HG03196 (cell line): ENCODE measurements around the gene ADAMTSL5.
"Not testable (repeated sequence)": the region's sequence is repeated elsewhere in the genome, so short reads cannot be mapped to it uniquely, and the experiment has no call there.

ENCODE experiments used
- ATAC-seq: cut with Tn5 transposase; IDR thresholded peaks from one replicate; pipeline ENCODE4 v1.9.1; 2021; ENCODE audit not compliant: unreplicated experiment

The ADAMTSL5 gene

DNA sequence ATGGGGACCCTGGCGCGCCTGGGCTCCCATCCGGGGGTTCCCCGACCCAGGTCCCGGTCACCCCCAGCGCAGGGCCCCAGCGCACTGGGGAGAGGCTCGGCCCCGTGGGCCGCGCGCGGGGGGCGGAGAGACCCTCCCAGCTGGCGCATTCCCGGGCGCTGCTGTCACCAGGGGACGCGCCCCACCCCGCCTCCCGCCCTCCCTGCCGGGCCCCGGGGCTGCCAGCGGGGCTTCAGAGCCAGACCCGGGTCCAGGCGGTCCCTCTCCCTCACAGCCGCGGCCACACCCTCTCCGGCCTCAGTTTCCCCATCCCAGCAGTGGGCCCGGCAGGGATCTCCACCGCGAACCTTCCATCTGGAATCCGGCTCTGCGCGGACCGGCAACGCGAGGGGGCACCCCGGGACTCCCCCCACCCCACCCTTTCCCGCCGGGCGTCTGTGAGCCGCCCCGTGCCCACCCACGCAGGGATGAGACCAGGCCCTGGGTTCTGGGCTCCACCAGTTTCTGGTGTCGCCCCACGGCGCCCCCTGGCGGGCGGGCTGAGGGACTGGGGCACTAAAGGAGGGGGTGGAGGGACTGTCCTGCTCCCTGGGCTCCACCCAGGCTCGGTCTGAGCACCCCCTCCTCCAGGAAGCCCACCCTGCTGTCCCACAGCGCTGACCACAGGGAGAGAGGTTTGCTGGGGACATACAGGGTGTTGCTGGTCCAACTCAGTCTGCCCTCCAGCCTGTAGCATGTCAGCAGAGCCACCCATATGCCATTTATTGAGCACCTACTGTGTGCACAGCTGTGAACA is 878 bp upstream of the ADAMTSL5 start:
- ATAC-seq = no peak

DNA sequence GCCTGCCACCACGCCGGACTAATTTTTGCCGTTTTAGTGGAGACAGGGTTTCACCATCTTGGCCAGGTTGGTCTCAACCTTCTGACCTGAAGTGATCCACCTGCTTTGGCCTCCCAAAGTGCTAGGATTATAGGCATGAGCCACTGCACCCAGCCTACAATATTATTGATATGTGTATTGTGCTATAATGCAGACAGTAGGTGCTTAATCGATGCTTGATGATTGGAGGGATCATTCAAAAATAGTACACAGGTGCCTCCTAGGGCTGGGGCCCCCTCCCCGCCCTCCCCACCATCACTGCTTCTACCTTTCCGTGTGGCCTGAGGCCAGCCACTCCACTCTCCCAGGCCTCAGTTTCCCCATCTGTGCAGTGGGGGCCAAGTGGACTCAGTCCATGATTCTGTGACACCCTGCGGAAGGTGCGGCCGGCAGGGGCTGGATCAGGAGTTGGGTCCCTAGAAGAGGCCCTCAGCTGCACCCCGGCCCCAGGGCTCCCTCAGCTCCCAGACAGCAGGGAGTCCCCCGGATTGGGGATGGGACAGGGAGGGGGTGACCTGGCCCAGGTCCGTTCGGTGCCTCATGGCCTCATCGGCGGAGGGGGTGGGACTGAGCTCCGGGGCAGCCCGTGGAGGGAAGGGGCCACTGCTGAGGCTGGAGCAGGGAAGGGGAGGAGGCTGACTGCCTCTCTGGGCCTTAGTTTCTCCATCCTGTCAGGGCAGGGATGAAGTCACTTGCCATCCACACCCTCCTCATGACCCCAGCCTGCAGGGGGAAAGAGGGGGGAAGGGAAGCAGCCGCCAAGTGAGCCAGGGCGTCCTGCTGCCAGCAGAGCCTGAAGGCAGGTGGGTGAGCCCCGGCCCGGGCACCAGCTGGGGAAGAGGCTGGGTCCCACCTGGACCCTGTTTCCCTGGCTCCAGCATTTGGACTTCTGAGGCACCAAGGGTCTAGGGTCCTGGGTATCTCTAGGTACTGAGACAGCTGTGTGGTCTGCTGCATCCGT is 1.2 kb downstream of the ADAMTSL5 start:
- no peak for ATAC-seq

DNA sequence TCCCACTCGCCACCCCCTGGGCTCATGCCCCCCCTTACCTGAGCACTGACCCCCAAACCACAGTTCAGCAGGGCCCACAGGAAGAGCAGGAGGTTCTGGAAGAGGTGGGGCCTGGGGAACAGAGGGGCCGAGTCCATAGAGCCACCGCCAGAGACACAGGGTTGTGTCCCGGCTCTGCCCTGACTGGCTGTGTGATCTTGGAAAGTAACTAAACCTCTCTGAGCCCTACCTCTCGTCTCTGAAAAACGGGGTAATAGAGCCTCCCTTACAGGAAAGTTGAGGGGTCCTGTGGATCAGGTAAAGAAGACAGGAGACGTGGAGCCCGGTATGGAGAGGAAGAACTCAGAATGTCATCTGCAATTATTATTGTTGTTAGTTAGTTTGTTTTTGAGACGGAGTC is 2.0 kb downstream of the ADAMTSL5 start:
- ATAC-seq = no peak

DNA sequence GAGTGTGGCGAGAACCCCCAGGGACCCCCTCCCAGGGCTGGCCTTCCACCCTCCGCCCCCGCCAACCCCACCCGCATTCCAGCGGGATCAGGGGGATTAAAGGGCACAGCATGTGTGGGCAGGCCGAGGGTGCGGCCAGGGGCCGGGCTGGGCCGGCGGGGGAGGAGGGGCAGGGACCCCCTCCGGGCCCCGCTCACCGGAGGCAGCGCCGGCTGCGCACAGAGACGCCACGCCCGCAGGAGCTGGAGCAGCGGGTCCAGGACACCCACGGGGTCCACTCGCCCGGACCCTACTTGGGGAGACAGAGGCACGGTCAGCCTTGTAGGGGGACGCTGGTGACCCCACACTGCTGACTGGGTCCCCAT is 2.4 kb downstream of the ADAMTSL5 start:
- no peak for ATAC-seq

DNA sequence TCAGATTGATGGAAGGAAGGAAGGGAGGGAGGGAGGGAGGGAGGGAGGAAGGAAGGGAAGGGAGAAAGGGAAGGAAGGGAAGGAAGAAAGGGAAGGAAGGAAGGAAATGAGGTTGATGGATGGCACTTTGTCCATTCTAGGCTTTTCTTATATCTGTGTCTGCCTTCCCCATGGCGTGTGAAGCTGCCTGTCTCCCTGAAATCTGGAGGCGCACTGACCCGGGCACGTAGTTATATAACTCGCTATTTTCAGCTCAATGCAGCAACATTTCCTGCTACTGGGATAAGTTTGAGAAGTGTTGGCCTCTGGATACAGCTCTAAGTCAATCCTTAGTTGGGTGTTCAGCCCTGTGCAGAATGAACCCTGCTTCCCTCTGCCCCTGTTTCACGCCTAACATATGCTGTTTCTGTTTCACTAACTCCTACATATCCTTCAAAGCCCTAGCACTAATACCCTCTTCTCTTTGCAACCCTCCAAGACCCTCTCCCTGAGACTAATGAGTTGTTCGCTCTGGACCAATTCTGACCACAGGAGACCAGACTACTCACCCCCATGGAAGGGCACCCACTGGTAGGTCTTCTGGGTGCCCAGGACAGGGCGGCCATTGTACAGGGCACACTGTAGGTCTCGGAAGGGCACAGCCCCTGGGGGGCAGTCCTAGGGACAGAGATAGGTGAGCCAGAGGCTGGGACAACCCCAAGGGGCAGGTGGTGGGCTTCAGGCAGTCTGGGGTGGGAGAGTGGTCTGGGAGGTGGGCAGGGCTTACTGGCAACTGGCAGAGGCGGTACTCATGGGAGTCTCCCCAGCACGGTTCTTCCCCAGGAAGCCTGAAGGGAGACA is 3.0 kb downstream of the ADAMTSL5 start:
- ATAC-seq = no peak

DNA sequence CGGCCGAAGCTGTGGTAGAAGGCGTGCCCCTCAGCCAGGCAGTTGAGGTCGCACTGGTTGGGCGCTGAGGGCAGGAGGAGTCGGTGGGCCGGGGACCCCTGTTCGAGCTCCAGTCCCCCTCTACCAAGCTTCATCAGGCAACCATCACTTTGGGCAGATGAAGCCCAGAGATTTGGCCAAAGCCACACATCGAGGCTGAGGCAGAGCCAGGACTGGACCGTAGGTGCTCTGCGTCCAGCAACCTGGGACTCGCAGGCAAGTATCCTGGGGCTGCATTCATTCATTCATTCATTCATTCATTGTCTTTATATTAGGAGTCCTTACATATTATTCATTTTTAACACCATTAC is 4.3 kb downstream of the ADAMTSL5 start:
- ATAC-seq = no peak

DNA sequence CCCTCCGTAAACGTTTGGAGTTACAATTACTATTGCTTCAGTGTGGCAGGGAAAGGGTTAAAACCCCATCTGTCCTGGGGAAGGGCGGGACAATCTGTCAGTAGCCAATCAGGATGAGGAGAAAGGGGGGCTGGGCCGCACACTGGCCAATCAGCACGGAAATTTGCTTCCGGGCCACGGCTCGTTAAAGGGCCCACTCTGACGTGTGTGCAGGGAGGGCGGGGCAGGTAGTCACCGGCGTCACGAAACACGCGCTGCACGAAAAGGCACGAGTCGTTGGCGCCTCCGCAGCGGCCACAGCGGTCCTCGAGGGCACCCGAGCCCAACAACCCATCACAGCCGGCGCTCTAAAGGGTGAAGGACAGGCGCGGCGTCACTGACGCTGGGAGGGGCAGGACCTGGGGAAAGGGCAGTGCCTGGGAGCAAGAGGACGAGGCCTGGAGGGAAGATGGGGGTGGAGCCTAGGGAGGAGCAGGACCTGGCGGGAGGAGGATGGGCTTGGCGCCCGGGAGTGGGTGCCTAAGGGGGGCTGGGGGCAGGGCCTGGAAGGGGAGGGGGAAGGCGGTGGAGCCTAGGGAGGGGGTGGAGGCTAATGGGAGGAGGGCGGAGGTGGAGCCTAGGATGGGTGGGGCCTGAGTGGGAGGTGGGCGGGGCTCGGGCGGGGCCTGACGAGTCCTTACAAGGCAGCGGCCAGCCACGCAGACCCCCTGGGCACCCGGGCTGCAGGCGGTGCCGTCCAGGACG is 4.9 kb downstream of the ADAMTSL5 start:
- ATAC-seq = no peak

DNA sequence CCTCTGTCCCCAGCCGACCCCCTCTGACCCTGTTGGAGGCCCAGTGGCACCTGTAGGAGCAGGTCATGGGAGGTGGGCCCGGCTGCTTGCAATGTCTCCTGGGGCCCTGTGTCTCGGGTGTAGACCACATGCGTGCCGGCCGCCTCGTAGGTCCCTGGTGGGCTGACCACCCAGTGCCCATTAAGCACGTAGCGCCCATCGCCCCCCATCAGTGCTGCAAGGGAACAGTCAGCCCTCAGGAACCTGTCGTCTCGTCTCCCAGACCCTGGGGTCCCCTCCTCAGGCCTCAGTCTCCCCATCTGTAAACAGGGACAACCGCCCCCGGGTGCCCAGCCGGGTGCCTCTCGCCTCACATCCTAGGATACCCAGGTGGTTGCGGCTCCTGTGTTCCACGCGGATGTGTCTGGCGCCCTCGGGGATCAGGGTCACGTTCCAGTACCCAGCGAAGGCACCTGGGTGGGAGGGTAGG is 5.6 kb downstream of the ADAMTSL5 start:
- ATAC-seq = no peak

DNA sequence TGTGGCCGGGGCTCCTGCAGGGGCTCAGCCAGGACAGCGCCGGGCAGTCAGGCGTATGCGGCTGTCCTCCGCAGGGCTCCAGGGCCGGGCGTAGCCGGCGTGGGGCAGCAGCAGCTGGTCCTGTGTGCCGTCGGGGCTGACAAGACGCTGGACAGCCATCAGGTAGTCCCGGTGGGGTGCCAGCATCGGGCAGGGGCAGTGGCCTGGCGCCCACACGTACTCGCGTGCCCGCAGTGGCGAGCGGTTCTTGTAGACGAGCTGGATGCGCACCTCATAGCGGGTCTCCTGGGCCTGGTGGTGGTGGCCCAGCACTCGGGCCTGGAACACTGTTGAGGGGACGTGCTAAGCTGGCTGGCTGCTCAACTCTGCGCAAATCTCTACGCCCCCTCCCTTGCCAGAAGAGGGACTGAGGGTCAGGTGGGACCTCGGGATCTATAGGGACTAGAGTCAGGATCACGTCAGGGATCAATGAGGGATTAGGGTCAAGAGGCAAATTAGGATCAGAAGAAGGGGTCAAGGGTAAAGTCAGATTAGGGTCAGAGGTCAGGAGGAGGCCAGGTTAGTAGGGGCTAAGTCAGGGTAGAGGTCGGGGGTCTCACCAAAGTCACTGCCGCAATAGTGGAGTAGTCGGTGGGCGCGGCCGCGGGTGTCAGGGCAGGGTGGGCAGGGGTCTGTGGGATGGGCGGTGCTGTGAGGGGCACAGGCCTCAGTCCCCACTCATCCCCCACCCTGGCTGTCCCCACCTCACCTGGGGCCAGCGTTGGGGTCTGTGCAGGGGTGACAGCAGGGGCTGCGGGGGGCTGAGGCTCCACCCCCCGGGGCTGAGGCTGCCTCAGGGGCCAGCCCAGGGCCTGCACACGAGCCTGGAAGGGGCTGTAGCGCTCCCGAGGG is 6.6 kb downstream of the ADAMTSL5 start:
- no peak for ATAC-seq

DNA sequence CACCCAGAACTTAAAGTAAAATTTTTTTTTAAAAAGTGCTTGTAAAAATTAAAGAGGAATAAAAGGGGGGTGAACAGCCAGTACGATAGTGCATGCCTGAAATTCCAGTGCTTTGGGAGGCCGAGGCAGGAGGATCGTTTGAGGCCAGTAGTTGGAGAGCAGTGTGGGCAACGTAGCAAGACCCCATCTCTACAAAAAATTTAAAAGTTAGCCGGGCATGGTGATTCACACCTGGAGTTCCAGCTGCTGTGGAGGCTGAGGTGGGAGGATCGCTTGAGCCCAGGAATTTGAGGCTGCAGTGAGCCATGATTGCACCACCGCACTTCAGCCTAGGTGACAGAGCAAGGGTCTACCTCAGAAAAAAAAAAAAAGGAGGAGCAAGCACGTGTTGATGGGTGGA is 7.8 kb downstream of the ADAMTSL5 start:
- no peak for ATAC-seq

DNA sequence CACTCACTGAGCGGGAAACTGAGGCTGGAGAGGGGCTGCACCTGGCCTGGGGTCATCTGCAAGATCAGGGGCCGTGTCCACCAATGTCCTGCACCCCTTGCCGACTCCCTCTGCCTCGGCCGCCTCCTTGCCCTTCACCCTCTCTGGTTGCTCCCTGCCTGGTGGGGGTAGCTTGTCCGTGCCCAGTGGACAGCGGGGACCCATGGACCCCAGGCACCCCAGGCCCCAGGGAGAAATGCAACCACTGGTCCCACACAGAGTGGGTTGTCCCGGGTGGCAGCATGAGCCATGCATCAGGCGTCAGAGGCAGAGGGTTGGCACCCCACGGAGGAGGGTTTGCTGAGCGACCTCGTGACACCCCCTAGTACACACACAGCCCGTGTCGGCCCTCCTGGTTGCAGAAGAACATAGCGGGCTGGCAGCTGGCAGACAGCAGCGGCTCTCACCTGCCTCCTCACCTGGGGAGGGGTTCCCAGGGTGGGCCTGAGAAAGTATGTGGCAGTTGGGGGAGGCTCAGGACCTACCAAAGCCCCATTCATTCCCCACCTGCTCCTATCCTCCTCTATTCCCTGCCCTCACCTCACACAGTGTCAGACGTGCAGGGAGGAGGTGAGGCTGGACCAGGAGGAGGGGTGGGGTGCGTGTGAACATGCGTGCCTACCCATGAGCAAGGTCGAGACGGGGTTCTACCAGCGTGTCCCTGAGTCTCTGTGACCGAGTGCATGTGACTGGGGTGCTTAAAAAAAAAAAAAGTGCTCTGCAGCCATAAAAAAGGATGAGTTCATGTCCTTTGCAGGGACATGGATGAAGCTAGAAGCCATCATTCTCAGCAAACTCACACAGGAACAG is 8.7 kb downstream of the ADAMTSL5 start:
- no peak for ATAC-seq

DNA sequence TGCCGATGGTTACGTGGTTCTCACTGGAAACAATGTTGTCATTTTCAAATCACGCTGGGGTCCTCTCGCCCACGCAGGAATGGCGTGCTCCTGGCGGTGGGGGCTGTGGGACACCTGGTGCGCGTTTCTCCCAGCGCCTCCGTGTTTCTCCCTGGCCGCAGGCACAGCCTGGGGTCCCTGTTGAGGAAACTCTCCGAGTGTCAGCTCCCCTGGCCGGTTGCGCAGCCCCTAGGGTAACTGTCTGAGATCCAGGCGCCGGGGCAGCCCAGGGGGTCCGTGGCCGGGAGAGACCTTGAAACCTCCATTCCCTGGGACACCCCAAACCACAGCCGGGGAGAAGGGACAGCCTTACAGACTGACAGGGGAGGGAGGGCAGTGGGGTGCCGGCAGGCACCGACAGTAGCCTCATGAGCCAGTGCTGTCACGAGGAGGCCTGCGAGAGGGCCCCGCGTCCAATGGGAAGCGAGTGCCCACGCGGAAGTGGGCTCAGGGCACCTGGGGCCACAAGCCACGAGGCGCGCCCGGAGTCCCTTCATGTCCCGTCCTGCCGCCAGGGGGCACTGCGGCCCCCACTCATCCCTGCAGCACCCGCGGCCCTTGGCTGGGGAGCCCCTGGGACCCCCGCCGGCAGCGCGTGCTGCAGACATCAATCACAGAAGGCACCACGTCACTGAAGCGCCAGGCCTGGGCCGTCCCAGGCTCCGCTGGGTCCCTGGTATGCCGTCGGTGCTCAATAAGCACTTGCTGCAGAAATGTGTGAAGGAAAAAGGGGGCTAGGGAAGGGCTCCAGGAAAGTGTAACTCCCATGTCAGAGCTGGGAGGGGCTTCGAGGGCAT is 9.5 kb downstream of the ADAMTSL5 start:
- ATAC-seq = no peak

DNA sequence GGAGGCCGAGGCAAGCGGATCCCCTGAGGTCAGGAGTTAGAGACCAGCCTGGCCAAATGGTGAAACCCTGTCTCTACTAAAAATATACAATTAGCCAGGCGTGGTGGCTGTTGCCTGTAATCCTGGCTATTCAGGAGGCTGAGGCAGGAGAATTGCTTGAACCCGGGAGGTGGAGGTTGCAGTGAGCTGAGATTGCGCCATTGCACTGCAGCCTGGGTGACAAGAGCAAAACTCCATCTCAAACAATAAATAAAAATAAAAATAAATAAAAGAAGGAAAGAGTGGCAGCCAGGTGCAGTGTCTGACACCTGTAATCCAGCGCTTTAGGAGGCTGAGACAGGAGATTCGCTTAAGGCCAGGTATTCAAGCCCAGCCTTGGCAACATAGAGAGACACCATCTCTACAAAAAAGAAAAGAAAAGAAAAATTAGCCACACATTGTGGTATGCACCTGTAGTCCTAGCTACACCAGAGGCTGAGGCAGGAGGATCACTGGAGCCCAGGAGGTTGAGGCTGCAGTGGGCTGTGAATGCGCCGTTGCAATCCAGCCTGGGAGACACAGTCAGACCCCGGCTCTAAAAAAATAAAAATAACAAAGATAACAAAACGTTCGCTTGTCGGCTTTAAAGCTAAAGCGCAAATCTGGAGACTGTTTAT is 10.3 kb downstream of the ADAMTSL5 start:
- no peak for ATAC-seq

DNA sequence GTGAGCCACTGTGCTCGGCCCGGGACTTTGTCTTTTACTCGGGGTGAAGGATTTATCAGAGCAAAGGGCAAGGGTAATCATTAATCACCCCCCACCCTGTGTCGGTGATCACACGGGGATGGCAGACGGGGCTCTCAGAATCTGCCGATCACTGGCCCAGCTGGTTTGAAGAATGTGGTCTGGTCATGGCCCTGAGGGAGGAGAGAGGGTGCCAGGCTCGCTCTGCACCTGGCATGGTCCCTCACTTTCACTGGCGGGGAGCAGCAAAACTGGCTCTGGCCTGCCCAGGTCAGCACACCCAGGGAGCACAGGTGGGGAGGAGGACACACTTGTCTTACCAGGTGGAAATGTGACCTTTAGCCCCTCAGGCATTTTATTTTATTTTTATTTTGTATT is 11.6 kb downstream of the ADAMTSL5 start:
- ATAC-seq = no peak

DNA sequence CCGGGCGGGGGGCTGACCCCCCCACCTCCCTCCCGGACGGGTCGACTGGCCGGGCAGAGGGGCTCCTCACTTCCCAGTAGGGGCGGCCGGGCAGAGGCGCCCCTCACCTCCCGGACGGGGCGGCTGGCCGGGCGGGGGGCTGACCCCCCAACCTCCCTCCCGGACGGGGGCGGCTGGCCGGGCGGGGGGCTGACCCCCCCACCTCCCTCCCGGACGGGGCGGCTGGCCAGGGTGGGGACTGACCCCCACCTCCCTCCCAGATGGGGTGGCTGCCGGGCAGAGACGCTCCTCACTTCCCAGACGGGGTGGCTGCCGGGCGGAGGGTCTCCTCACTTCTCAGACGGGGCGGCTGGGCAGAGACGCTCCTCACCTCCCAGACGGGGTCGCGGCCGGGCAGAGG is 13.6 kb downstream of the ADAMTSL5 start:
- ATAC-seq = not testable (repeated sequence)

DNA sequence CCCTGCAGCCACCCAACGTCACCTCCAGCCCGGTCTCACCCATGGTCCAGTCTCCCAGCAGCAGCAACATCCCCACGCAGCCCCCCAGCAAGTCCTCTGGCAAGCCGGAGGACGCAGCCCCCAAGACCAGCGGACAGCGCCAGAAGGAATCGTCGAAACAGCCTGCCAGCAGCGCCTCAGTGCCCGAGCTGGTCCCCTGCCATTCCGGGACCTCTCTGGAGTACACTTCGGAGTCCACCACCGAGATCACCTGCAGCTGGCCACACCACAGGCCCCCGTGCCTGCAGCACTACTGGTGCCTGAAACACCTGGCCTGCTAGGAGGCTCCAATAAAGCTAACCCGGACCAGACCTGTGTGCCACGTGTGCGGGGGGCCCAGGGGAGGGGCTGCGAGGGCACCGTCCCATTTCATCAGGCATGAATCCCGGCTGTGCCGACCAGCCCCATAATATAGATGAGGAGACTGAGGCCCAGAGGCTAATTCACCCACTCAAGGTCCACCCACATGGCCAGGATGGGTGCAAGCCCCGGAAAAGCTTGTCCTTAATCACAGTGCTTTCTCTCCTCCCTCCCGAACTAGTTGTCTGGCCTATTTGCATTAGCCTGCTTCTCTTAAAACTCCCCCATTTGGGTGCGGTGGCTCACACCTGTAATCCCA is 15.1 kb downstream of the ADAMTSL5 start:
- ATAC-seq = no peak
